D721Med (cell line): Measurements from ENCODE around the gene ME3.

Experiments used
- DNase-seq: peaks from one replicate; pipeline ENCODE4 v3.0.0; 2011; ENCODE audit warnings: low spot score; ENCODE audit not compliant: insufficient read length
- FAIRE-seq: peaks from 2 replicates; lab custom pipeline; 2011; peaks lifted over from hg19 to GRCh38; lab: Jason Lieb, UNC
- CTCF ChIP-seq: IDR thresholded peaks from 2 replicates; pipeline ENCODE4 v1.5.1; 2012; ENCODE audit warnings: mild to moderate bottlenecking, control low read depth; ENCODE audit not compliant: insufficient read depth; ENCODE audit errors: missing control alignments

ME3 gene

GRCh38 chr11:86456075-86456939 lies 216.1 kb downstream of the ME3 start:
- DNase-seq (peak; percentile 40), FAIRE-seq (no peak)
- peak; percentile 93 for TF ChIP-seq CTCF

GRCh38 chr11:86453290-86454030 lies 219.0 kb downstream of the ME3 start:
- FAIRE-seq (no peak), DNase-seq (no peak)
- TF ChIP-seq CTCF, result peak; percentile 5

GRCh38 chr11:86449993-86450629 lies 222.3 kb downstream of the ME3 start:
- DNase-seq (no peak), FAIRE-seq (no peak)
- no peak for TF ChIP-seq CTCF

- DNase-seq, result no peak
- FAIRE-seq, result no peak
- no peak for TF ChIP-seq CTCF
These were observed 224.5 kb downstream of the ME3 start for GRCh38 chr11:86447763-86448480.

- no peak for TF ChIP-seq CTCF
- no peak for FAIRE-seq
- no peak for DNase-seq
These were observed 225.5 kb downstream of the ME3 start for GRCh38 chr11:86446924-86447285.

- FAIRE-seq (no peak), DNase-seq (no peak)
- no peak for TF ChIP-seq CTCF
These were observed 226.1 kb downstream of the ME3 start for GRCh38 chr11:86446163-86446923.
